Osteoblast (primary cell): ENCODE data around the gene TGFBRAP1. TPM values are rescaled to one million over a fixed set of nuclear protein-coding genes. Genes with fewer than 3 reads are reported as not detected.

Experiments used
- DNase-seq: peaks from one replicate; pipeline ENCODE4 v3.0.0; 2011; ENCODE audit warnings: low spot score, mixed read lengths; ENCODE audit not compliant: insufficient read length; ENCODE audit errors: missing footprints
- H2AFZ ChIP-seq: 2 replicates; pipeline ENCODE4 v1.6.0; 2011; ENCODE audit warnings: mild to moderate bottlenecking, low read length
- H3K27ac ChIP-seq: 2 replicates; pipeline ENCODE4 v1.5.1; 2011; ENCODE audit warnings: mild to moderate bottlenecking, low read depth, low read length, moderate library complexity
- H3K27me3 ChIP-seq: 2 replicates; pipeline ENCODE4 v1.6.0; 2012; ENCODE audit warnings: mild to moderate bottlenecking, control low read depth, inconsistent platforms, low read length, moderate library complexity; ENCODE audit not compliant: insufficient read depth
- H3K36me3 ChIP-seq: 2 replicates; pipeline ENCODE4 v1.5.1; 2011; ENCODE audit warnings: mild to moderate bottlenecking, low read length, control low read depth, moderate library complexity; ENCODE audit not compliant: insufficient read depth
- H3K4me1 ChIP-seq: 2 replicates; pipeline ENCODE4 v1.5.1; 2011; ENCODE audit warnings: mild to moderate bottlenecking, low read length, control low read depth, moderate library complexity; ENCODE audit not compliant: insufficient read depth
- H3K4me2 ChIP-seq: 2 replicates; pipeline ENCODE4 v1.6.0; 2011; ENCODE audit warnings: mild to moderate bottlenecking, low read length; ENCODE audit not compliant: insufficient read depth
- H3K4me3 ChIP-seq: fragments of 200-600 bp; sonication (generic); 3 replicates; pipeline ENCODE4 v1.5.1; 2012; ENCODE audit warnings: mild to moderate bottlenecking, low read length, inconsistent platforms; ENCODE audit not compliant: insufficient read depth
- H3K79me2 ChIP-seq: 2 replicates; pipeline ENCODE4 v1.6.0; 2012; ENCODE audit warnings: mild to moderate bottlenecking, low read length, control low read depth, inconsistent platforms; ENCODE audit not compliant: insufficient read depth
- H3K9me3 ChIP-seq: 2 replicates; pipeline ENCODE4 v1.5.1; 2011; ENCODE audit warnings: low read depth, low read length, control low read depth
- H4K20me1 ChIP-seq: 2 replicates; pipeline ENCODE4 v1.6.0; 2012; ENCODE audit warnings: mild to moderate bottlenecking, low read length, control low read depth; ENCODE audit not compliant: insufficient read depth
- CTCF ChIP-seq: IDR thresholded peaks from 2 replicates; pipeline ENCODE4 v1.5.1; 2011; ENCODE audit warnings: mild to moderate bottlenecking, low read depth, low read length, moderate library complexity; ENCODE audit errors: extremely low read depth
- total RNA-seq: library from RNA; depleted of rRNA; stranded (reverse); fragments of >200 nt; gene quantifications from 2 replicates; pipeline ENCODE4 v1.2.3, GENCODE V29; 2012

Gene TGFBRAP1
- total RNA-seq, 1 donor: 32.6 TPM

- no peak for DNase-seq
- peaks cover 72% of the 10 kb centered on the region for H3K36me3 ChIP-seq
Observed at GRCh38 chr2:105272176-105272575, 57.4 kb downstream of the TGFBRAP1 start.

DNA sequence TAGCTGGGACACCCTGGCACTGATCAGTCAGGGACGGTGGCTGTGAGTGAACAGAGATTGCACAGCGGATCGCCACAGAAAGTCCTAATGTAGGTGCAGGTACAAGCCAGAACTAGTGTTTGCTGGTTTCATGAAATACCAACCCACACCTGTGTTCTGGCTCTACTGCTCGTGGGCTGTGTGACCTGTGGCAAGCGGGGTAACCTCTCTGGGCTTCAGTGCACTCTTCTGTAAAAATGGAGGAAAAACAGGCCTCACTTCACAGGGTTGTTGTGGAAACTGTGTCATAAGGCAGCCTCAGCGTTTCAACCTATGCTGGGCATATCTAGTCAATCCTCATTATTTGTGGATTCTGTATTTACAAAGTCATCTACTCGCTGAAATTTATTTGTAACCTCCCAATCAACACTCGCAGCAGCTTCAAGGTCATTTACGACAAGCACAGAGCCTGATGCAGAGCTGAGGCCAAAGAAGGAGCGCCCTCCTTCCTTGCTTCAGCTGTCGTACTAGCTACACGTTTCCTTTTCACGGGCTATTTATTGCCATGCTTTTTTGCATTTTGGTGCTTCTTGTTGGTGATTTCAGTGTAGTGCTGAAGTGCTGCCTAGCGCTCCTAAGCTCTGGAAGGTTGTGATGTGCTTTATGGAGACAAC is 58.0 kb downstream of the TGFBRAP1 start:
- Histone ChIP-seq H3K4me3 (no peak overlapping the region), H3K27ac (no peak overlapping the region), H3K79me2 (no peaks in the 10 kb centered on the region), H3K27me3 (no peaks in the 10 kb centered on the region), H3K4me2 (no peak overlapping the region), H4K20me1 (peaks cover 3% of the 10 kb centered on the region), H2AFZ (no peak overlapping the region), H3K9me3 (no peaks in the 10 kb centered on the region), H3K36me3 (peaks cover 73% of the 10 kb centered on the region), H3K4me1 (no peaks in the 10 kb centered on the region)
- DNase-seq: no peak
- no peak for TF ChIP-seq CTCF

More at GRCh38 chr2:105272176-105272575, 57.4 kb downstream of the TGFBRAP1 start:
- no peaks in the 10 kb centered on the region for H3K79me2 ChIP-seq
- H3K4me3 ChIP-seq: no peak overlapping the region
- peaks cover 3% of the 10 kb centered on the region for H4K20me1 ChIP-seq
- no peak overlapping the region for H3K4me2 ChIP-seq
- no peak overlapping the region for H2AFZ ChIP-seq
- H3K27me3 ChIP-seq: no peaks in the 10 kb centered on the region
- no peak for TF ChIP-seq CTCF
- H3K4me1 ChIP-seq: no peaks in the 10 kb centered on the region
- no peak overlapping the region for H3K27ac ChIP-seq
- H3K9me3 ChIP-seq: no peaks in the 10 kb centered on the region

DNA sequence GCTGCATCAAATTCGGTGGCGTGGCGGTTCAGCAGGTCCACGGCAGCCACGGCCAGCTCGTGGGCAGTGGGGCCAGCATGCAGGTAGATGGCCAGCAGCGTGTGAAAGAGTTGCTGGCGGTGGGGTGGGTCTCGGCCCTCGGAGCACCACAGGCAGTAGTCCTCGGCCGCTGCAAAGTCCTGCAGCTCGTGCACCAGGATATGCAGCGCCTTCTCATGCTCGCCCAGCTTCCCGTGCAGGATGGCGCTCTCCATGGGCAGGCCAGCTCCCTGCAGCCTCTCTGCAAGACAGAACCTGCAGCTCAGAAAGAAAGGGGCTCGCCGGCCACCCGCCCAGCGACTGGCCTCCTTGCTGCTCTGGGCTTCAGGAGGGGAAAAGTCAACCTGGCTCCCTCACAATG is 60.1 kb downstream of the TGFBRAP1 start:
- H3K36me3 ChIP-seq: peaks cover 67% of the 10 kb centered on the region

GRCh38 chr2:105262651-105263091 is 66.9 kb downstream of the TGFBRAP1 start:
- Histone ChIP-seq H4K20me1 (peaks cover 3% of the 10 kb centered on the region), H3K9me3 (no peaks in the 10 kb centered on the region), H3K79me2 (no peaks in the 10 kb centered on the region), H2AFZ (no peak overlapping the region), H3K27ac (no peak overlapping the region), H3K4me3 (no peak overlapping the region), H3K4me2 (no peak overlapping the region), H3K36me3 (peaks cover 20% of the 10 kb centered on the region), H3K27me3 (no peaks in the 10 kb centered on the region), H3K4me1 (peaks cover 7% of the 10 kb centered on the region)
- TF ChIP-seq CTCF: no peak
- no peak for DNase-seq

More for the DNA sequence above, 60.1 kb downstream of the TGFBRAP1 start:
- H3K27ac ChIP-seq: no peak overlapping the region
- TF ChIP-seq CTCF: no peak
- peaks cover 6% of the 10 kb centered on the region for H4K20me1 ChIP-seq
- H3K4me3 ChIP-seq: no peak overlapping the region
- no peak overlapping the region for H2AFZ ChIP-seq
- no peaks in the 10 kb centered on the region for H3K9me3 ChIP-seq
- DNase-seq: no peak
- H3K27me3 ChIP-seq: no peaks in the 10 kb centered on the region
- no peak overlapping the region for H3K4me2 ChIP-seq
- no peaks in the 10 kb centered on the region for H3K4me1 ChIP-seq
- no peaks in the 10 kb centered on the region for H3K79me2 ChIP-seq
